LNCAP (cell line): ENCODE measurements around the gene PKIG.

Experiments
- TF ChIP-seq, protein P1 (sequence below): fragments of 450-650 bp; IDR thresholded peaks from 2 replicates; pipeline ENCODE4 v1.5.1; 2017; ENCODE audit warnings: mild to moderate bottlenecking

The PKIG gene

GRCh38 chr20:44599715-44600114 lies 17.3 kb downstream of the PKIG start:
- TF ChIP-seq, protein P1, sequence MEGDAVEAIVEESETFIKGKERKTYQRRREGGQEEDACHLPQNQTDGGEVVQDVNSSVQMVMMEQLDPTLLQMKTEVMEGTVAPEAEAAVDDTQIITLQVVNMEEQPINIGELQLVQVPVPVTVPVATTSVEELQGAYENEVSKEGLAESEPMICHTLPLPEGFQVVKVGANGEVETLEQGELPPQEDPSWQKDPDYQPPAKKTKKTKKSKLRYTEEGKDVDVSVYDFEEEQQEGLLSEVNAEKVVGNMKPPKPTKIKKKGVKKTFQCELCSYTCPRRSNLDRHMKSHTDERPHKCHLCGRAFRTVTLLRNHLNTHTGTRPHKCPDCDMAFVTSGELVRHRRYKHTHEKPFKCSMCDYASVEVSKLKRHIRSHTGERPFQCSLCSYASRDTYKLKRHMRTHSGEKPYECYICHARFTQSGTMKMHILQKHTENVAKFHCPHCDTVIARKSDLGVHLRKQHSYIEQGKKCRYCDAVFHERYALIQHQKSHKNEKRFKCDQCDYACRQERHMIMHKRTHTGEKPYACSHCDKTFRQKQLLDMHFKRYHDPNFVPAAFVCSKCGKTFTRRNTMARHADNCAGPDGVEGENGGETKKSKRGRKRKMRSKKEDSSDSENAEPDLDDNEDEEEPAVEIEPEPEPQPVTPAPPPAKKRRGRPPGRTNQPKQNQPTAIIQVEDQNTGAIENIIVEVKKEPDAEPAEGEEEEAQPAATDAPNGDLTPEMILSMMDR, result no peak

- TF ChIP-seq, protein P1, result no peak
Observed at GRCh38 chr20:44600301-44600700, 17.9 kb downstream of the PKIG start.

DNA sequence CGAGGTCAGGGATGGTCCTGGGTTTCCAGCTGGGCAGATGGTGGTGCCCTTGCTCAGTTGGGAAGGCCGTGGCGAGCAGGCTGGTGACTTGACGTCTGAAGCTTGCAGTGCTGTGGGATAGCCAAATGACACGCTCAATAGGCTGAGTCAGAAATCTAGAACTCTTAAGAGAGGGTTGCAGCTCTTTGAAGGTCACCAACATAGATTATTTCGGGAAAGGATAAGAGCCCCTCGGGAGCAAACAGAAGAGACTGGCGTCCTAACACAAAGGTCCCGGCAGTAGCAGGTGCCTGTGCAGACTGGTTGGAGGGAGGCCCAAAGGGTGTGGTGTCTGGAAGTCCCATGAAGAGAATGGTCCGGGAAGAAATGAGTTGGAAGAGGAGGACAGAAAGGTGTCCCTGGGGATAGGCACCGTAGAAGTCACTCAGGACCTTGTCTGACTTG lies 18.4 kb downstream of the PKIG start:
- TF ChIP-seq, protein P1, result no peak

- TF ChIP-seq, protein P1, result no peak
Observed at GRCh38 chr20:44601236-44601671, 18.9 kb downstream of the PKIG start.

DNA sequence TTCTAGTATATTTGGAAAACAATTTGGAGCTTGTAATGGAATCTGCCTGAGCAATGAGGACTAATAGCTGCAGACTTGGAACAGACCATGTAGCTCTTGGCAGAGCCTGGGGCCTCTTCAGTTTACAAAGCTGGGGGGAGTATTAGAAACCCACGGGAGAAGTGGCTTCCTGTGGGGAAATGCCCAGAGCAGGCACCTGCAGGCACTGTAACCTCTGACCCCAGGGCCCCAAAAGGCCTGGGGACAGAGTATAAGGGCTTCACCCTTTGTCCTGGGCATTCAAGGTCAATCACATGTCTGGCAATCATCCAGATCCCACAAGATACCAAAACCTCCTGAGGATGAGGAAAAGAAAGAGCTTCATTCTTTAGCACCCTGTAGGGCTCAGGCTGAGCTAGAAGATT lies 19.4 kb downstream of the PKIG start:
- TF ChIP-seq, protein P1, result no peak

DNA sequence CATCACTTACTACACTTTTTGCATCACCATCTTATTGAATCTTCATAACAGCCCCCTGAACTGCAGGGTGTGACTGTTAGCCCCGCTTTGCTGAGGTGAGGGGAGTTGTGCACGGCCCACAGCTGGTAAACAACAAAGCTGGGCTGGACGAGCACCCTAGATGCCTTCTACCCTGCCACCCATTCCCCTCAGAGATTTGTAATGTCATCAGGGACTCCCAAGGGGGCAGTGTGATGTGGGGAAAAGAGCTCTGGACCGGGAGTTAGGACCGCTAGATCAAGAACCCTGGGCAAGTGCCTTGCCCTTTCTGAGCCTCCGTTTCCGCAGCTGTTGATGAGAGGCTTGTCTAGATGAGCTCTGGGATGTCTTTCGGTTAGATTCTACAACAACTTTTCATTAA lies 20.9 kb downstream of the PKIG start:
- TF ChIP-seq, protein P1, result no peak

DNA sequence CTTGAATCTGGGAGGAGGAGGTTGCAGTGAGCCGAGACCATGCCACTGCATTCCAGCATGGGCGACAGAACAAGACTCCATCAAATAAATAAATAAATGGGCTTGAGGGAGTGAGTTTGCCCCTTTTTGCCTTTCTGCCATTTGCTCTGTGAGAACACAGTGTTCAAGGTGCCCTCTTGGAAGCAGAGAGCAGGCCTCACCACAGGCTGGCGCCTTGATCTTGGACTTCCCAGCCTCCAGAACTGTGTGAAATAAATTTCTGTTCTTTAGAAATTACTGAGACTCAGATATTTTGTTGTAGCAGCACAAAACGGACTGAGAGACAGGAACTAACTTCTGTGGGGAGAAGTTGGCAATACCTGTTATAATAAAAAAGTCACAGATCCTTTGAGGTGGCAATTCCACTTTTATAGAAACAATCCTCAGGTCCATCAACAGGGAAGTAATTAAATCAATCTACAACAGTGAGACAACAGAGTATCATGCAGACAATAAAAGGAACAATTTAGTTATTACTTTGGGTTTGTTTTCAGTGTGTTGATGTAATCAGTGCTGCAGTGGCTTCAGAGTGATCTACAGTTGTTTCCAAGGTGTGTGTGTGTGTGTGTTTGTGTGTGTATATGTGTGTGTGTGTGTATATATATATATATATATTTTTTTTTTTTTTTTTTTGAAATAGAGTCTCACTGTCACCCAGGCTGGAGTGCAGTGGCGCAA lies 24.5 kb downstream of the PKIG start:
- TF ChIP-seq, protein P1, result no peak
